Medulla oblongata (tissue), 1 donor: ENCODE results near the gene KIAA1958.

ENCODE experiments used
- DNase-seq: peaks from one replicate; pipeline ENCODE4 v3.0.0-alpha.2; 2015; ENCODE audit errors: extremely low spot score

KIAA1958 gene

GRCh38 chr9:112529316-112529715 is 42.7 kb downstream of the KIAA1958 start:
- DNase-seq = no peak

- DNase-seq = no peak
Observed at GRCh38 chr9:112530751-112531205, 44.2 kb downstream of the KIAA1958 start.

- no peak for DNase-seq
Observed at GRCh38 chr9:112531666-112532282, 45.1 kb downstream of the KIAA1958 start.

DNA sequence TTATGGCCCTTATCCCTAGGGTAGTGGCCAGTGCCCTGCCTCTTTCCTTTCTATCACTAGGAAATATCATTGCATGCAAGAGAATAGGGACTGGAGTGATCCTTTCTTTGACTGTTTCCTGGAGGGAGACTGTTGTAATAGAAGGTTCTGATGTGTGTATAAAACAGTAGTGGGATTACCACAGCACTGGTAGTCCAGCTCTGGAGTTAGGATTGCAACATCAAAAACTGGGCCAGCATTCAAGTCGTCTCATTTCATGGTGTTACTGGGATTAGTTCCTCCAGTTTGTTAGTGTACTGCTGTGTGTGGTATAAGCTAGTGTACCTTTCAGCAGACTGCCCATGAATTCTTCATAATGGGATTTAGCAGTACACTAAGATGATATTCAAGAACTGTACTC is 45.8 kb downstream of the KIAA1958 start:
- no peak for DNase-seq

GRCh38 chr9:112533660-112534059 is 47.0 kb downstream of the KIAA1958 start:
- no peak for DNase-seq

DNA sequence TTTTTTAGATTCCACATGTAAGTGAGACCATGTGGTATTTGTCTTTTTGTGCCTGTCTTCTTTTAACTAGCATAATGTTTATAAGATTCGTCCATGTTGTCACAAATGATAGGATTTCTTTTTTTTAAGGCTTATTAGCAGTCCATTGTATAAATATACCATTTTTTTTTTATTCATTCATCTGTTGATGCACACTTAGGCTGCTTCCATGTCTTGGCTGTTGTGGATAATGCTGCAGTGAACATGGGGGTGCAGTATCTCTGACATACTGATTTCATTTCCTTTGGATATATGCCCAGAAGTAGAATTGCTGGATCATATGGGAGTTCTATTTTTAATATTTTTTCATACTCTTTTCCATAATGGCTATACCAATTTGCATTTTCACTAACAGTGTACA is 48.7 kb downstream of the KIAA1958 start:
- no peak for DNase-seq

DNA sequence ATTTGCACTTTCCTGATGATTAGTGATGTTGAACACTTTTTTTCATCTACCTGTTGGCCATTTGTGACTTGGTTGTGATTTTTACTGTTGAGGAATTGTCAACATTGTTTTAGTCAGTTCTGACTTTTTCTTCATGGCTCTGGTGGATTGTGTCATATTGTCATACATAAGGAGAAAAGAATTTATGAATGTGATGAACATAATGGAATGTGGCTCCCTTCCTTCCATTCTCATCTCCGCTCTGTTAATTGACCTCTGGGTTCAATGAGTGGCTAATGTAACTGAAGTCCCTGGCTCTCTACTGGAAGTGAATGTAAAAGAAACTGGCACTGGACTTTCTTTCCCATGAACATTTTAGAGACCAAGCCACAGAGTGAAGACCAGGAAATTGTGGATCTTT is 49.2 kb downstream of the KIAA1958 start:
- no peak for DNase-seq

DNA sequence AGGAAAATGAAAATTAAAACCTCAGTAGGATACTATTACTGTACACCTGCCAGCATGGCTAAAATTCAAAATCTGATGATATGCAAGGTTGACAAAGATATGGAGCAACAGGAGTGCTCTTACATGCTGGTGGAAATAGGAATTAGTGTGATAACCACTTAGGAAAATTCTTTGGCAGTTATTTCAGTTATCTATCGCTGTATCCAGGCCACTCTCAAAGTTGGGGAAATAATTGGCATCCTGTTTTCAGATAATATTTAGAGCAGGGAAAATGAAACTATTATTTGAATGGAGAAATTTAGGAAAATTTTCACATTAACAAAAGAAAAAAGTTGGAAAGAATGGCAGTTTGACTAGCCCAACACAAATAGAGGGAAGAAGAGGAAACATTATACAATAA is 50.9 kb downstream of the KIAA1958 start:
- no peak for DNase-seq

GRCh38 chr9:112540800-112541199 is 54.2 kb downstream of the KIAA1958 start:
- no peak for DNase-seq

DNA sequence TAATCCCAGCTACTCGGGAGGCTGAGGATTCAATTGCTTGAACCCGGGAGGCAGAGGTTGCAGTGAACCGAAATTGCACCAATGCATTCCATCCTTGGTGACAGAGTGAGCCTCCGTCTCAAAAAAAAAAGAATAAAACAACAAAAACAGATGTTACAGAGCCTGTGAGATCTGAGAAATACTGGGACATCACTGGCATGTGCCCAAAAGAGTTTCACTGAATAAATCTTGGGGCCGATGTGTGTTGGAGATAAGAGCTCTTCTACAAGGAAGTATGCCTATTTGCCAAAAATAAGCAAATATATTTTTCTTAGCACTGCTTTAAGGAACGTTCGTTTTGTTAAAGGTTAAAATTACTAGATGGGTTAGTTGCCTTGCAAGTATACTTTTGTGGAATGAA is 55.1 kb downstream of the KIAA1958 start:
- DNase-seq = no peak

DNA sequence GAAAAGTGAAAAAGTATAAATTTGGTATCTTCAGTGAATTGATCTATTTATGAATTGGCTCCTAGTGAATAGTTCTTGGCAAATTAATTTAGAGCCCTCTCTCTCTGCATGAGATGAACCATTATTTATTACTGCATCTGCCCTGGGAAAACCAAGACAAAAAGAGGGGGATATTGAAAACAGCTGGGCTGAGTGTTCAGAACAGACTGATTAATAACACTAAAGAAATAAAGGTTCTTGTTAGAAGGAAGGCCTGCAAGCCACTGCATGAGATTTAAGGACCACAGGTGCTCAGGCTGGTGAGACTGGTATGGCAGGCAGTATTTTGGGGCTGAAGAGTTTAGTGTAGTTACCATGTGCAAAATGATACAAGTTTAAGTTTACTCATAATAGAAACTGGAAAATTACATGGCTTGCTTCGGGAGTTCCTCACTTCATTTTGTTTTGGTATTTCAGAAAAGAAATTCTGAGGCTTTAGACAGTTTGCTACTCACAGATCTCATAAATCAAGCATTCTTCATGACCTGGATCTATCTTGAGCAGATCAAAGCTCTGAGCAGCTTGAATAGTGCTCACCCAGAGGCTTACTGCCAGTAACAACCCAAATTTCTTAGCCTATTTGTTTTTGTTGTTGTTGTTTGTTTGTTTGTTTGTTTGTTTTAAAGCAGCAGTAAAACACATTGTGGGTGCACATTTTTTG is 56.1 kb downstream of the KIAA1958 start:
- DNase-seq = no peak

- no peak for DNase-seq
Observed at GRCh38 chr9:112544477-112544876, 57.9 kb downstream of the KIAA1958 start.

GRCh38 chr9:112545237-112545636 is 58.6 kb downstream of the KIAA1958 start:
- no peak for DNase-seq

- no peak for DNase-seq
Observed at GRCh38 chr9:112546149-112547012, 59.8 kb downstream of the KIAA1958 start.

- DNase-seq = no peak
Observed at GRCh38 chr9:112548051-112548440, 61.4 kb downstream of the KIAA1958 start.

GRCh38 chr9:112548836-112549595 is 62.4 kb downstream of the KIAA1958 start:
- DNase-seq = no peak

- no peak for DNase-seq
Observed at GRCh38 chr9:112550531-112550930, 63.9 kb downstream of the KIAA1958 start.

- no peak for DNase-seq
Observed at GRCh38 chr9:112551641-112552040, 65.0 kb downstream of the KIAA1958 start.

- DNase-seq = no peak
Observed at GRCh38 chr9:112552229-112553056, 65.8 kb downstream of the KIAA1958 start.

DNA sequence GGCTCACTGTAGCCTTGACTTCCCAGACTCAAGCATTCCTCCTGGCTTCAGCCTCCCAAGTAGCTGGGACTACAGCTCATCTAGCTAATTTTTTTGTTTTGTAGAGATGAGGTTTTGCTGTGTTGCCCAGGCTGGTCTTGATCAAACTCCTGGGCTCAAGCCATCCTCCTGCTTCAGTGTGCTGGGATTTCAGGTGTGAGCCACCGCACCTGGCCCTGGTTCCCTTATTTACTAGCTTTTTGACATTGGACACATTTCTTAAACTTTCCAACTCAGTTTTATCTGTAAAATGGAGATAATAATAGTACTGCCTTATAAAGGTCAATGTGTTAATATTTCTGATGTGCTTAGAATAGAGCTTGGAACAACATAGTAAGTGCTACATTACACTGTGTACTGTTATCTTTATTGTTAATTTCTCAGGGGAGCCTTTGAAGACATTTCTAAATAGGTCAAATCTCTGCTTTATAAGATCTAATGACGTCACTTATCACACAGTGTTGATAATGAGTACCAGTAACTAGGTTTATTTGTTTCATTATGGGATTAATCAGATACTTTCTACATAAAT is 66.7 kb downstream of the KIAA1958 start:
- DNase-seq = no peak

- no peak for DNase-seq
Observed at GRCh38 chr9:112554516-112554915, 67.9 kb downstream of the KIAA1958 start.
